ENCODE measurements around the gene OGT. TPM values are rescaled to one million over a fixed set of nuclear protein-coding genes. Genes with fewer than 3 reads are reported as not detected.

The OGT gene
- total and polyA plus RNA-seq, 10 of the 15 experiments (the other 5 are each of a cell fraction or from before 2014, with no cell fraction given), result 38.2 to 671 (median 107) TPM

GRCh38 chrX:71581210-71581609 is 48.3 kb downstream of the OGT start:
- DNase-seq (ENCODE audit: low read depth, low spot score), result no peak
- Histone ChIP-seq H3K9ac (ENCODE audit: control insufficient read depth, insufficient read depth, low read length) (no peak overlapping the region), H3K36me3 (ENCODE audit: control insufficient read depth in 2 of 2, insufficient read depth in 2 of 2, low read length in 1 of 2) (no peaks in the 10 kb centered on the region; a peak in 1 of 4 replicates), H3K27me3 (replicated peaks in 1 of 2; ENCODE audit: control insufficient read depth in 2 of 2, insufficient read depth in 2 of 2, low read length in 1 of 2) (no peaks in the 10 kb centered on the region), H3K79me2 (ENCODE audit: control insufficient read depth, insufficient read depth, low read length) (no peaks in the 10 kb centered on the region), H2AFZ (ENCODE audit: control insufficient read depth, low read depth, low read length) (no peak overlapping the region), H3K27ac (ENCODE audit: control insufficient read depth, insufficient read depth) (no peak overlapping the region), H4K20me1 (ENCODE audit: control insufficient read depth, insufficient read depth) (no peaks in the 10 kb centered on the region), H3K4me2 (ENCODE audit: control insufficient read depth, insufficient read depth) (no peak overlapping the region), H3K9me3 (replicated peaks; ENCODE audit: control insufficient read depth, insufficient read depth, low read length) (no peaks in the 10 kb centered on the region), H3K4me1 (ENCODE audit: control insufficient read depth, insufficient read depth, low read length) (no peaks in the 10 kb centered on the region), H3K4me3 (no peak overlapping the region)
- in situ Hi-C loops (cut with MboI), result no loop called here
- RAD21 ChIA-PET (ENCODE audit: unreplicated experiment), result no interaction called here
- BruUV-seq (replicated peaks), result no TSS peak
- SMC1A ChIA-PET (ENCODE audit: uncharacterized antibody, unreplicated experiment), result no interaction called here
- CTCF ChIA-PET, result no interaction called here
- WGBS (ENCODE audit: insufficient coverage, insufficient replicate concordance, low lambda C conversion rate, missing lambda C conversion rate), result 74% methylated on average over 5 of the region's 5 CpGs
- no peak for ATAC-seq
- intact Hi-C loops (cut with micrococcal nuclease; ENCODE audit: unreplicated experiment), result no loop called here
- POLR2A ChIA-PET, result no interaction called here
- FAIRE-seq, result no peak
- TF ChIP-seq TAF1 (IDR thresholded peaks at IDR 0.05; ENCODE audit: borderline replicate concordance, low read depth, low read length) (no peak), RELB (IDR thresholded peaks at IDR 0.05; ENCODE audit: low read depth) (no peak), MAX (IDR thresholded peaks at IDR 0.05; ENCODE audit: low read depth, low read length) (no peak), ZBTB4 (CRISPR knock-in tag; IDR thresholded peaks at IDR 0.05) (no peak), ASH2L (IDR thresholded peaks at IDR 0.05; ENCODE audit: borderline replicate concordance, low read depth) (no peak), NFYB (IDR thresholded peaks at IDR 0.05; ENCODE audit: insufficient read depth, low read depth, low read length) (no peak), BCL11A (IDR thresholded peaks at IDR 0.05; ENCODE audit: low read depth, low read length) (no peak), SMAD1 (IDR thresholded peaks at IDR 0.05; ENCODE audit: low read depth, partially characterized antibody) (no peak), RUNX3 (IDR thresholded peaks at IDR 0.05; ENCODE audit: low read length) (no peak), SIN3A (IDR thresholded peaks at IDR 0.05; ENCODE audit: low read depth, low read length) (no peak), CUX1 (IDR thresholded peaks at IDR 0.05; ENCODE audit: insufficient replicate concordance, low read depth, low read length) (no peak), TARDBP (IDR thresholded peaks at IDR 0.05; ENCODE audit: borderline replicate concordance) (no peak), TCF7 (IDR thresholded peaks at IDR 0.05; ENCODE audit: borderline replicate concordance) (no peak), PML (IDR thresholded peaks at IDR 0.05; ENCODE audit: low read length) (no peak)

Data from GM12878 (cell line).